ENCODE results near the gene PLEKHM1. TPM values are rescaled to one million over a fixed set of nuclear protein-coding genes. Genes with fewer than 3 reads are reported as not detected.
"Not testable (repeated sequence)": the region's sequence is repeated elsewhere in the genome, so short reads cannot be mapped to it uniquely, and the experiment has no call there.

The PLEKHM1 gene
- total and polyA plus RNA-seq, 4 donors, result 6.2 to 15.8 (median 8.5) TPM

DNA sequence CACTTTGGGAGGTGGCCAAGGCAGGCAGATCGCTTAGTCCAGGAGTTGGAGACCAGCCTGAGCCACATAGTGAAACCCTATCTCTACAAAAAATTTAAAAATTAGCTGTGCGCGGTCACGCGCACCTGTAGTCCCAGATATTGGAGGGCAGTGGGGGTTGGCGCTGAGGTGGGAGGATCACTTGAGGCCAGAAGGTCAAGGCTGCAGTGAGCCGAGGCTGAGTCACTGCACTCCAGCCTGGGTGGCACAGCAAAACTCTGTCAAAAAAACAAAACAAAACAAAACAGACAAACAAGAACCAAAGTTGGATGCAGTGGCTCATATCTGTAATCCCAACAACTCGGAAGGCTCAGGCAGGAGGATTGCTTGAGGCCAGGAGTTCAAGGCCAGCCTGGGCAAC lies 6.9 kb upstream of the PLEKHM1 start:
- not testable (repeated sequence) for H3K9ac ChIP-seq (ENCODE audit: low read depth in 1 of 2, low read length in 2 of 2); H3K27me3 ChIP-seq (ENCODE audit: control insufficient read depth in 4 of 4, insufficient read depth in 4 of 4, low read length in 3 of 4); DNase-seq (ENCODE audit: low spot score); H3K9me3 ChIP-seq (ENCODE audit: control insufficient read depth in 4 of 4, low read length in 3 of 4); H3K4me1 ChIP-seq (ENCODE audit: control insufficient read depth in 4 of 4, insufficient read depth in 4 of 4, low read length in 3 of 4); H3K36me3 ChIP-seq (ENCODE audit: control insufficient read depth in 4 of 4, insufficient read depth in 3 of 4, low read depth in 1 of 4, low read length in 3 of 4); H3K4me3 ChIP-seq (ENCODE audit: low read depth in 1 of 3, low read length in 3 of 3); H3K27ac ChIP-seq (ENCODE audit: low read depth in 1 of 2, low read length in 2 of 2)
- 88% methylated on average over 8 of the region's 8 CpGs for WGBS

DNA sequence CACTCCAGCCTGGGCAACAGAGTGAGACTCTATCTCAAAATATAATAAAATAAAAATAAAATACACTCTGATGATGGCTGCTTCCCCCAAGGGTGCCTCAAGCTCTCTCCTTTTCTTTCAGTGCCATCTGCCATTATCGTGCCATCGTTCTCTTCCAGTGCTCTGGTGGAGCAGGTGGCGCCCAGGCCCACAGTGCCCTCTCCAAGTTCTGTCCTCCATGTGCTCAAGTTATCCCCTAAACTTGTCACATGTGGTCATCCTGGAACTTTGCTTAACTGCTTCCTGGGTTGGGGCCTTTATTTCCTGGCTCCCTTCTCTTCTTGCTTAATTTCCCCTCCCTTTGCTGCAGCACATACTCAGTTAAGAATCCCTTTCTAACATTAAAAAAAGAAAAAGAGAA lies 6.0 kb upstream of the PLEKHM1 start:
- not testable (repeated sequence) for H3K36me3 ChIP-seq (ENCODE audit: control insufficient read depth in 4 of 4, insufficient read depth in 3 of 4, low read depth in 1 of 4, low read length in 3 of 4); H3K4me1 ChIP-seq (ENCODE audit: control insufficient read depth in 4 of 4, insufficient read depth in 4 of 4, low read length in 3 of 4); H3K27me3 ChIP-seq (ENCODE audit: control insufficient read depth in 4 of 4, insufficient read depth in 4 of 4, low read length in 3 of 4); H3K4me3 ChIP-seq (ENCODE audit: low read depth in 1 of 3, low read length in 3 of 3); H3K9me3 ChIP-seq (ENCODE audit: control insufficient read depth in 4 of 4, low read length in 3 of 4); H3K9ac ChIP-seq (ENCODE audit: low read depth in 1 of 2, low read length in 2 of 2); DNase-seq (ENCODE audit: low spot score); H3K27ac ChIP-seq (ENCODE audit: low read depth in 1 of 2, low read length in 2 of 2)
- WGBS, result 96% methylated on average over 3 of the region's 3 CpGs

DNA sequence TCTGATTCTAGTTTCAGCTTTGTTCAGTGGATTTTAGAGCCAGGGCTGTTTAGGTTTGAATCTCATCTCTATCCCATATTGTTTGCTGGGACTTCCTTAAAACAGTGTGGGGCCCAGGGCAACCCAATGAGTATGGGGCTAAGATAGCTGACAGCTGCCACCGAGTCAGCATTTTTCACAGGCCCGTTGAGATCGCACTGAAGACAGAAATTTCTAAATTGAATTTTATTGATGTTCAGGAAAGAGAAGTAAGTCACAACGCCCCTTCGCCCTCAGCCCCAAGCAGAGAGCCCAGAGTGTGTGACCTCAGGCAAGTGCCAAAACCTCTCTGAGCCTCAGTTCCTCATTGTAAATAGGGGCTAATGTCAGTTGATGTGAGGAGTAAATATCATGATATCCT lies 4.0 kb upstream of the PLEKHM1 start:
- 76% methylated on average over 5 of the region's 5 CpGs for WGBS
- H3K4me1 ChIP-seq (ENCODE audit: control insufficient read depth in 4 of 4, insufficient read depth in 4 of 4, low read length in 3 of 4); H3K9me3 ChIP-seq (ENCODE audit: control insufficient read depth in 4 of 4, low read length in 3 of 4); DNase-seq (ENCODE audit: low spot score); H3K4me3 ChIP-seq (ENCODE audit: low read depth in 1 of 3, low read length in 3 of 3); H3K36me3 ChIP-seq (ENCODE audit: control insufficient read depth in 4 of 4, insufficient read depth in 3 of 4, low read depth in 1 of 4, low read length in 3 of 4); H3K27me3 ChIP-seq (ENCODE audit: control insufficient read depth in 4 of 4, insufficient read depth in 4 of 4, low read length in 3 of 4); H3K9ac ChIP-seq (ENCODE audit: low read depth in 1 of 2, low read length in 2 of 2); H3K27ac ChIP-seq (ENCODE audit: low read depth in 1 of 2, low read length in 2 of 2): not testable (repeated sequence)

DNA sequence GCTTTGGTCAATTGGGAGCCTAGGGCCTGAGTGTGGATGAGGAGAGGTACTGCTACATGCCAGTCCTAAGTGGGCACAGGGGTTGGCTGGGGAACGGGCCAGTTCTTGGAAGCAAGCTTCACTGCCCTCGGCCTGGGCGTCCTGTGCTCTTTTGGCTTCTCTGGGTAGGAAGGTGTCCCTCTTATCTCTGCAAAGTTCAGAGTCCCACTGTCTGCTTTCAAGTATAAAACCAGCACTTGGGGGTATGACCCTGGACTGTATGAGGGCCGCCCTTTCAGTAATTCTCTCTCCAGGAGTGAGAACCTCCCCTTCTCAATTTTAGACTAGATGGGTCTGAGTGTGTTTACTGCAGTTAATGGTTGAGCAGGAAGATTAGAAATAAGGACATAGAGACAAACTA lies 1.6 kb upstream of the PLEKHM1 start:
- H3K4me3 ChIP-seq (ENCODE audit: low read depth in 1 of 3, low read length in 3 of 3); H3K36me3 ChIP-seq (ENCODE audit: control insufficient read depth in 4 of 4, insufficient read depth in 3 of 4, low read depth in 1 of 4, low read length in 3 of 4); DNase-seq (ENCODE audit: low spot score); H3K9me3 ChIP-seq (ENCODE audit: control insufficient read depth in 4 of 4, low read length in 3 of 4); H3K27ac ChIP-seq (ENCODE audit: low read depth in 1 of 2, low read length in 2 of 2); H3K9ac ChIP-seq (ENCODE audit: low read depth in 1 of 2, low read length in 2 of 2); H3K27me3 ChIP-seq (ENCODE audit: control insufficient read depth in 4 of 4, insufficient read depth in 4 of 4, low read length in 3 of 4); H3K4me1 ChIP-seq (ENCODE audit: control insufficient read depth in 4 of 4, insufficient read depth in 4 of 4, low read length in 3 of 4): not testable (repeated sequence)
- 54% methylated on average over 4 of the region's 4 CpGs for WGBS

DNA sequence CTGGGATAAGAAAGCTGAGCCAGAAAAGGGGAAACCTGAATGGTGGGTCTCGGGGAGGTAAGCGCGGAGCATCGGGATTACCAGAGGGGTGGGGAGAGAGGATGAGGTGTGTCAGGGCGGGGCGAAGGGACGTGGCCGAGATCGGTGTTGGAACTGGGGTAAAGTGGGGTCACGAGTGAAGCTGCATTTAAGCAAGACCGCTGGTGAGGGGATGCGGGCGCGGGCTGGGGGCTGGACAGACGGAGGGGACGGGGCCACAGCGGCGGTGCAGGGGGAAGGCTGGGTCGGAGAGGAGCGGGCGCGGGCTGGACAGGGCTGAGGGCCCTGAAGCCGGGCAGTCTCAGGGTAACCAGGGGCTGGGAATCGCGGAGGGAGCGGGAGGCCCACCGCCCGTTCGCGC lies 323 bp downstream of the PLEKHM1 start:
- H3K27me3 ChIP-seq (ENCODE audit: control insufficient read depth in 4 of 4, insufficient read depth in 4 of 4, low read length in 3 of 4); H3K9me3 ChIP-seq (ENCODE audit: control insufficient read depth in 4 of 4, low read length in 3 of 4); H3K9ac ChIP-seq (ENCODE audit: low read depth in 1 of 2, low read length in 2 of 2); H3K4me1 ChIP-seq (ENCODE audit: control insufficient read depth in 4 of 4, insufficient read depth in 4 of 4, low read length in 3 of 4); H3K36me3 ChIP-seq (ENCODE audit: control insufficient read depth in 4 of 4, insufficient read depth in 3 of 4, low read depth in 1 of 4, low read length in 3 of 4): not testable (repeated sequence)
- Histone ChIP-seq H3K4me3 (ENCODE audit: low read depth in 1 of 3, low read length in 3 of 3) (peak overlapping the region in 2 of 3 donors; percentile 58 to 59), H3K27ac (ENCODE audit: low read depth in 1 of 2, low read length in 2 of 2) (peak overlapping the region; percentile 67 to 75)
- peak; percentile 38 for DNase-seq (ENCODE audit: low spot score)
- 3% methylated on average over 27 of the region's 30 CpGs for WGBS

DNA sequence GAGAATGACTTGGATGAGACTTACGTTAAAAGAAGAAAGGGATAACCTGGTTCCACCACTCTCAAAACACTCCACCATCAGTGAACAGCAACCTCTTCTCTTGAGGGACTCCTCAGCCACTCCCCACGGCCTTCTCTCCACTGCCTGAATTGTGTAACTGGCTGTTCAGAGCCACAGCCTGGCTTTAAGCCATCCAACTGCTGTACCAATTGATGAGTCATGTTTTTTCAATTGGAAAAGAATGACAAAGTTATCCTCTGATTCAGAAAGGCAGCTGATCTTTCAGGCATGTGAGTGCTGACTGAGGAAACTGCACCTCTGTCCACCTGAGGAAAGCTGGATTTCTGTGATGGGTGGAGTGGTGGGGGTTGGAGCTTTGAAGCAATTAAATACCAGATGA lies 2.8 kb downstream of the PLEKHM1 start:
- not testable (repeated sequence) for H3K36me3 ChIP-seq (ENCODE audit: control insufficient read depth in 4 of 4, insufficient read depth in 3 of 4, low read depth in 1 of 4, low read length in 3 of 4); H3K9ac ChIP-seq (ENCODE audit: low read depth in 1 of 2, low read length in 2 of 2); H3K4me1 ChIP-seq (ENCODE audit: control insufficient read depth in 4 of 4, insufficient read depth in 4 of 4, low read length in 3 of 4); DNase-seq (ENCODE audit: low spot score); H3K9me3 ChIP-seq (ENCODE audit: control insufficient read depth in 4 of 4, low read length in 3 of 4); H3K27me3 ChIP-seq (ENCODE audit: control insufficient read depth in 4 of 4, insufficient read depth in 4 of 4, low read length in 3 of 4); H3K4me3 ChIP-seq (ENCODE audit: low read depth in 1 of 3, low read length in 3 of 3)
- WGBS, result 28% methylated on average over 2 of the region's 2 CpGs
- TF ChIP-seq, protein P1, sequence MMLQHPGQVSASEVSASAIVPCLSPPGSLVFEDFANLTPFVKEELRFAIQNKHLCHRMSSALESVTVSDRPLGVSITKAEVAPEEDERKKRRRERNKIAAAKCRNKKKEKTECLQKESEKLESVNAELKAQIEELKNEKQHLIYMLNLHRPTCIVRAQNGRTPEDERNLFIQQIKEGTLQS (IDR thresholded peaks at IDR 0.05), result peak; percentile 42
- TF ChIP-seq HNF4A (conservative IDR thresholded peaks at IDR 0.05) (peak in 1 of 2 donors; percentile 23), RAD21 (IDR thresholded peaks at IDR 0.05) (peak; percentile 10 to 16), YY1 (IDR thresholded peaks at IDR 0.05) (peak; percentile 19), JUND (IDR thresholded peaks at IDR 0.05) (peak; percentile 90 to 94), RXRA (IDR thresholded peaks at IDR 0.05) (peak in 1 of 2 donors; percentile 25)
- TF ChIP-seq, protein P2, sequence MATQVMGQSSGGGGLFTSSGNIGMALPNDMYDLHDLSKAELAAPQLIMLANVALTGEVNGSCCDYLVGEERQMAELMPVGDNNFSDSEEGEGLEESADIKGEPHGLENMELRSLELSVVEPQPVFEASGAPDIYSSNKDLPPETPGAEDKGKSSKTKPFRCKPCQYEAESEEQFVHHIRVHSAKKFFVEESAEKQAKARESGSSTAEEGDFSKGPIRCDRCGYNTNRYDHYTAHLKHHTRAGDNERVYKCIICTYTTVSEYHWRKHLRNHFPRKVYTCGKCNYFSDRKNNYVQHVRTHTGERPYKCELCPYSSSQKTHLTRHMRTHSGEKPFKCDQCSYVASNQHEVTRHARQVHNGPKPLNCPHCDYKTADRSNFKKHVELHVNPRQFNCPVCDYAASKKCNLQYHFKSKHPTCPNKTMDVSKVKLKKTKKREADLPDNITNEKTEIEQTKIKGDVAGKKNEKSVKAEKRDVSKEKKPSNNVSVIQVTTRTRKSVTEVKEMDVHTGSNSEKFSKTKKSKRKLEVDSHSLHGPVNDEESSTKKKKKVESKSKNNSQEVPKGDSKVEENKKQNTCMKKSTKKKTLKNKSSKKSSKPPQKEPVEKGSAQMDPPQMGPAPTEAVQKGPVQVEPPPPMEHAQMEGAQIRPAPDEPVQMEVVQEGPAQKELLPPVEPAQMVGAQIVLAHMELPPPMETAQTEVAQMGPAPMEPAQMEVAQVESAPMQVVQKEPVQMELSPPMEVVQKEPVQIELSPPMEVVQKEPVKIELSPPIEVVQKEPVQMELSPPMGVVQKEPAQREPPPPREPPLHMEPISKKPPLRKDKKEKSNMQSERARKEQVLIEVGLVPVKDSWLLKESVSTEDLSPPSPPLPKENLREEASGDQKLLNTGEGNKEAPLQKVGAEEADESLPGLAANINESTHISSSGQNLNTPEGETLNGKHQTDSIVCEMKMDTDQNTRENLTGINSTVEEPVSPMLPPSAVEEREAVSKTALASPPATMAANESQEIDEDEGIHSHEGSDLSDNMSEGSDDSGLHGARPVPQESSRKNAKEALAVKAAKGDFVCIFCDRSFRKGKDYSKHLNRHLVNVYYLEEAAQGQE (IDR thresholded peaks at IDR 0.05), result peak; percentile 22
- H3K27ac ChIP-seq (ENCODE audit: low read depth in 1 of 2, low read length in 2 of 2), result peak overlapping the region in 1 of 2 donors; percentile 74
